ENCODE data around the gene NT5C2.

GRCh38 chr10:103104721-103105120, 88.4 kb downstream of the NT5C2 start:
- TF ChIP-seq CTCF (IDR thresholded peaks at IDR 0.05) (no peak), POLR2A (IDR thresholded peaks at IDR 0.05) (no peak)
